PFSK-1 (cell line): ENCODE data around the gene MAD1L1.

Experiments used
- POLR2AphosphoS5 ChIP-seq: IDR thresholded peaks from 2 replicates; pipeline ENCODE4 v1.6.1; 2012; ENCODE audit warnings: low read depth, mild to moderate bottlenecking, control low read depth, low read length, moderate library complexity
- SIN3A ChIP-seq: IDR thresholded peaks from 2 replicates; pipeline ENCODE4 v1.6.1; 2012; ENCODE audit warnings: mild to moderate bottlenecking, low read length, moderate library complexity, borderline replicate concordance; ENCODE audit not compliant: insufficient read depth
- TAF1 ChIP-seq: IDR thresholded peaks from 2 replicates; pipeline ENCODE4 v1.6.1; 2012; ENCODE audit warnings: low read length, control low read depth, borderline replicate concordance; ENCODE audit not compliant: insufficient read depth

- TF ChIP-seq TAF1 (no peak), SIN3A (no peak), POLR2AphosphoS5 (no peak)
Measured at GRCh38 chr7:2118056-2118455, 114.7 kb downstream of the MAD1L1 start.
